Vagina (tissue), 2 donors: ENCODE results near the gene MTCL3.

ENCODE experiments used
- POLR2A ChIP-seq, 2 donors: fragments of 450-650 bp; IDR thresholded peaks; one replicate each; pipeline ENCODE4 v1.6.1; 2017; ENCODE audit warnings: antibody characterized with exemption in 2 of 2, mild to moderate bottlenecking in 2 of 2, moderate library complexity in 2 of 2
- POLR2AphosphoS5 ChIP-seq, 2 donors: sonication (generic); formaldehyde crosslinking; IDR thresholded peaks; one replicate each; pipeline ENCODE4 v1.9.0; 2017; ENCODE audit warnings: antibody characterized with exemption in 2 of 2, mild to moderate bottlenecking in 2 of 2, low read depth in 1 of 2; ENCODE audit not compliant: insufficient read depth in 1 of 2
- TF ChIP-seq, protein P1 (sequence below), 3 experiments: fragments of 450-650 bp in 2 of 3; fragments of 200-600 bp in 1 of 3; sonication (generic) in 1 of 3; IDR thresholded peaks; one replicate each; pipeline ENCODE4 v1.5.1; 2017 to 2019; ENCODE audit warnings: antibody characterized with exemption in 3 of 3, mild to moderate bottlenecking in 2 of 3, moderate library complexity in 2 of 3

DNA sequence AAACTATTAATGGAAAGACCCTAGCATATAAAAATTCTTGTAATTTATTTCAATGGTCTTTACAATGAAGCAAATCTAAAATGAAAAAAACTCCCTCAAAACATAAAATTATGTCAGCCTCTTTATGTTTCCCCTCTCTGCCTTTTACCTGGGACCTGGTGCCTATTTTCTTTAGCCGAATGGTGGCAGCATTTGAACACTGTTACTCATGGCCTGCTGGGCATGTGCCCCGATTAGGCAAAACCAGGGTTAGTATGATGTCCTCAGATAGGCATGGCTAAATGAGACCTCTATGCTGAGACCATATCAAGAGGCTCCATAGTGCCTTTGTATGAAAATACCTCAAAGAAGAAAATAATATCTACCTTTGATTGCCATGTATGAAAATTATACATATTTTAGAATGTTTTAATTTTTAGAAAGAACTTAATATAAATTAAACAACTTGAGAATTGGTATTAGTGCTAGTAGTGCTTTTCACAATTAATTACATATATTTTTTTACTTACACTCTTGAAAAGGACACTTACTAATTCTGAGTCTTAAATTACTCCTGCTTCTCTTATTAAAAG is 35.4 kb upstream of the MTCL3 start:
- TF ChIP-seq, protein P1, sequence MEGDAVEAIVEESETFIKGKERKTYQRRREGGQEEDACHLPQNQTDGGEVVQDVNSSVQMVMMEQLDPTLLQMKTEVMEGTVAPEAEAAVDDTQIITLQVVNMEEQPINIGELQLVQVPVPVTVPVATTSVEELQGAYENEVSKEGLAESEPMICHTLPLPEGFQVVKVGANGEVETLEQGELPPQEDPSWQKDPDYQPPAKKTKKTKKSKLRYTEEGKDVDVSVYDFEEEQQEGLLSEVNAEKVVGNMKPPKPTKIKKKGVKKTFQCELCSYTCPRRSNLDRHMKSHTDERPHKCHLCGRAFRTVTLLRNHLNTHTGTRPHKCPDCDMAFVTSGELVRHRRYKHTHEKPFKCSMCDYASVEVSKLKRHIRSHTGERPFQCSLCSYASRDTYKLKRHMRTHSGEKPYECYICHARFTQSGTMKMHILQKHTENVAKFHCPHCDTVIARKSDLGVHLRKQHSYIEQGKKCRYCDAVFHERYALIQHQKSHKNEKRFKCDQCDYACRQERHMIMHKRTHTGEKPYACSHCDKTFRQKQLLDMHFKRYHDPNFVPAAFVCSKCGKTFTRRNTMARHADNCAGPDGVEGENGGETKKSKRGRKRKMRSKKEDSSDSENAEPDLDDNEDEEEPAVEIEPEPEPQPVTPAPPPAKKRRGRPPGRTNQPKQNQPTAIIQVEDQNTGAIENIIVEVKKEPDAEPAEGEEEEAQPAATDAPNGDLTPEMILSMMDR (IDR thresholded peaks at IDR 0.05), result no peak
- TF ChIP-seq POLR2AphosphoS5 (IDR thresholded peaks at IDR 0.05; ENCODE audit: insufficient read depth in 1 of 2, low read depth in 1 of 2) (no peak), POLR2A (IDR thresholded peaks at IDR 0.05) (no peak)
